ENCODE measurements around the gene COX6B1.
"Not testable (repeated sequence)": the region's sequence is repeated elsewhere in the genome, so short reads cannot be mapped to it uniquely, and the experiment has no call there.

The COX6B1 gene

DNA sequence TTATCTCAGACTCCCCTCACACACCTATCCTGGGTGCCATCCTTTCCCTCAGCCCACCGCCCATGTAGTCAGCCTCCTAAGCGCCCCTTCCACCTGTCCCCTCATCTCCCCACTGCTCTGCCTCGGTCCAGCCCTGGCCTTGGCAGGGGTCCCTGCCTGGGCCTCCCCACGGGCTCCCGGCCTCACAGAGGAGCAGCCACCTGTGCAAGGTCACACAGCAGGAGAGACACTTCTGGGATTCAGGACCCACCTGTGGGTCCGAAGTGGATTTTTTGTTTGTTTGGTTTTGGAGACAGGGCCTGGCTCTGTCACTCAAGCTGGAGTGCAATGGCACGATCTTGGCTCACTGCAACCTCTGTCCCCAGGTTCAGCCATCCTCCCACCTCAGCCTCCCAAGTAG, 17.5 kb downstream of the COX6B1 start:
- DNase-seq (ENCODE audit: low read depth): no peak

DNA sequence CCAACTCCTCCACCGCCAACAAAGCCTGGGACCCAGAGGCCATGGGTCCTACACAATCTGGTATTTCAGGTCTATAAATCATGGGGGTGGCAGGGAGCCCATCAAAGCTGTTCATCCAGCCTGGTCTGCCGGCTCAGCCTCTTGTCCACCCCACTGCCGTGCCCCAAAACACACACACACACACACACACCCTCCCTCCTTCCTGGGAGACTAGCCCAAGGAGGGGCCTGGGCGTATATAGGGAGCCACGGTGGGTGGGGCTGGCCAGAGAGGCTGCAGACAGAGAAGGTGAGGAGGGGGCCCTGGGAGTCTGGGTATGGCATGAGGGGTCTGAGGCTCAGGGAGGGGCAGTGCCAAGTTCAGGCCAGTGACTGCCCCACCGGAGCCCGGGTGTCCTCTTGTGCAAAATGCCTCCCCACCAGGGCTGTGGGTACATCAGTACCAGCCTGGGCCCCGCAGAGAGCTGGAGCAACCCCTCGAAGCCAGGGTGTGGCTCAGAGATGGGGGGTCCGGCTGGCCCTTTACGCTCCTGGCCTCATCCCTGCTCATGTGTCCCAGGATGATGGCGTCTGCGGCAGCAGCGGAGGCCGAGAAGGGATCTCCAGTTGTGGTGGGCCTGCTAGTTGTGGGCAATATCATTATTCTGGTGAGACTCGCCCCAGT, 18.3 kb downstream of the COX6B1 start, which contains the start of gene UPK1A:
UPK1A (plus strand) TSS at position 267 of the 663 bp plus-strand sequence; CDS start at position 563, 296 bp downstream.
- no peak for DNase-seq (ENCODE audit: low read depth)

DNA sequence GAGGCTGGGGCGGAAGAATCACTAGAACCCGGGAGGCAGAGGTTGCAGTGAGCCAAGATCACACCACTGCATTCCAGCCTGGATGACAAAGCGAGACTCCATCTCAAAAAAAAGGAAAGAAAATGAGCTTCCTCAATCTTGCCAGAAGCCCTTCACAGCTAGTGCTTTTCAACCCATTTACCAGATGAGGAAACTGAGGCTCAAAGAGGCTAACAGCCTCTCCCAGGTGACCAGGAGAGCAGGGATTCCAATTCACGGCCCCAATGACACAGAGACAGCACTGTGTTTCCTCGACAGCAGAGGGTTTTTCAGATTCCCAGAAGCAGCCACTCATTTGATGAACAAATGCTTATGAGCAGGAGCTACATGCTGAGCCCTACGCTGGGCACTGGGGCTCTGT, 21.4 kb downstream of the COX6B1 start:
- DNase-seq (ENCODE audit: low read depth): no peak

DNA sequence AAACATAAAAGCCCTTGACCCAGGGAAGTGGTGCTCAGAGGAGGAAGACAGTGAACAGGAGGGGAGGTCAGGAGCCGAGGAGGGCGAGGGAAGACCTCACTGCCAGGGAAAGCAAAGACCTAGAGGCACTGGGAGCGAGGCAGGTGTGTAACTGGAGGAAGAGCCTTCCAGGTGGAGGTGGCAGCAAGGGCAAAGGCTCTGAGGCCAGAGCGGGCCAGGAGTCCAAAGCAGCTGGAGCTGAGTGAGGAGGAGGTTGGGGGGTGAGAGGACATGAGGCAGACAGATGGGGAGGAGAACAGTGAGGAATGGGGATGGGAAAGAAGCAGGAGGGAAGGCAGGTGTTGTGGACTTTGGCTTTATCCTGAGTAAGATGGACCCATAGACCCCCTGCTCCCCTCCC, 21.9 kb downstream of the COX6B1 start:
- DNase-seq (ENCODE audit: low read depth): no peak

DNA sequence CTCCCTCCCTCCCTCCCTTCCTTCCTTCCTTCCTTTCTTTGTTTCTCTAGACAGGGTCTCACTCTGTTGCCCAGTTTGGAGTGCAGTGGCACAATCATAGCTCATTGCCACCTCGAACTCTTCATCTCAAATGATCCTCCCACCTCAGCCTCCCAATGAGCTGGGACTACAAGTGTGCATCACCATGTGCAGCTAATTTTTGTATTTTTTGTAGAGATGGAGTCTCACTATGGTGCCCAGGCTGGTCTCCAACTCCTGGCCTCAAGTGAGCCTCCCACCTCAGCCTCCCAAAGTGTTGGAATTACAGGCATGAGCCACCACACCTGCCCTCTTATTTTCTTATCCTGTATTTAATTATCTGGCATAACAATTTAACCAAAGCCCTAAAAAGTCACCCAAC, 22.6 kb downstream of the COX6B1 start:
- no peak for DNase-seq (ENCODE audit: low read depth)

DNA sequence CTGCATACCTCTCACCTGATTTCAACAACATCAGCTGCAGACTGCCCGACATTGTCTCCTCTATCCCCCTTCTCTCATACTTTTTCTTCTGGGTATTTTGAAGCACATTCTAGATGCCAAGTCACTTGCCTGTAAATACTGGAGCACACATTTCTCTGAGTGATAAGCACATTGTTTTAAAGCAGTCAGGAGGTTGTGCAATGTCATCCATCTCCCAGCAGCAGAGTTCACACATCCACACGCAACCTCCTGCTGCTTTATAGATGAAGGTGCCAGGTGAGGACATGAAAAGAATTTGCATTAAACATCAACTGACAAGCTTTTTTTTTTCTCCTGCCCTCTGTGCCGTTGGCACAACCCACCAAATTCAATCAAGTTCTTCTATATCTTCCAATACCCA, 23.7 kb downstream of the COX6B1 start:
- DNase-seq (ENCODE audit: low read depth): no peak

DNA sequence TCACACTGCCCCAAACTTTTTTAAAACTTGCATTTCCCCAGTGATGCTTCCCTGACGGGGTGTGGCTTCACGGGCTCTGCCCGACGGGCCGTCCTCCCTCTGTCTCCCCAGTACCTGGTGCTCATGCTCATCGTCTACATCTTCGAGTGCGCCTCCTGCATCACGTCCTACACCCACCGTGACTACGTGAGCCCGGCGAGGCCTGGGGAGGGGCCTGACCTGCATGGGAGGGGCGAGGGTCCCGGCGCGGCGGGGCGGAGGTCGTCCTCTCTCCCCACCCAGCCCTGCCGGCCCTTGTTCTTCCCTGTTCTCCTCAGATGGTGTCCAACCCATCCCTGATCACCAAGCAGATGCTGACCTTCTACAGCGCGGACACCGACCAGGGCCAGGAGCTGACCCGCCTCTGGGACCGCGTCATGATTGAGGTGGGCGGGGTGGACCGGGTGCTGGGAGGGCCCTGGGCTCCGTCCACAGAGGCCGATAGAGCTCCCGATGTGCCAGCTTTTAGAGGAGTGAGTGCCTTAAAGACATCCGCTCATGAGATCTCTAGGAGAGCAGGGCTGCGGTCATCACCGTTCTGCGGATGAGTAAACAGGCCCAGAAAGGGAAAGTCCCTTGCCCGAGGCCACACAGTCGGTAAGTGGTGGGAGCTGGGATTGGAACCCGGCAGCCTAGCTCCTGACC, 25.1 kb downstream of the COX6B1 start:
- peak; percentile 35 for DNase-seq (ENCODE audit: low read depth)

DNA sequence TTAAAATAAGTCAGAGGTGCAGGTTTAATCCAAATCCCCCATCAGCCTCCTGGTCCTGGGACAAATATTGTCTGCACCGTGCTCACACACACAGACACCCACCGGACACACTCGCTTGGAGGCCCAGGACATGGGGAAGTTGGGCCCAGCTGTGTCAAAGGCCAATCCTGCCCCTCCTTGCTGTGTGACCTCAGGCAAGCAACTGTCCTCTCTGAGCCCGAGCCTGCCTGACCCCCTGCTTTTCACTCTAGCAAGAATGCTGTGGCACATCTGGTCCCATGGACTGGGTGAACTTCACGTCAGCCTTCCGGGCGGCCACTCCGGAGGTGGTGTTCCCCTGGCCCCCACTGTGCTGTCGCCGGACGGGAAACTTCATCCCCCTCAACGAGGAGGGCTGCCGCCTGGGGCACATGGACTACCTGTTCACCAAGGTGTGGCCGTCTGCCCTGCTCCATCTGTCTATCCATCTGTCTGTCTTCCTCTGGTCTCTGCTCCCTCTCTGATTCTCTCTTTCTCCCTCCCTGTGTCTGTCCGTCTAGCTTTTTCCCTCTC, 27.5 kb downstream of the COX6B1 start:
- no peak for DNase-seq (ENCODE audit: low read depth)

DNA sequence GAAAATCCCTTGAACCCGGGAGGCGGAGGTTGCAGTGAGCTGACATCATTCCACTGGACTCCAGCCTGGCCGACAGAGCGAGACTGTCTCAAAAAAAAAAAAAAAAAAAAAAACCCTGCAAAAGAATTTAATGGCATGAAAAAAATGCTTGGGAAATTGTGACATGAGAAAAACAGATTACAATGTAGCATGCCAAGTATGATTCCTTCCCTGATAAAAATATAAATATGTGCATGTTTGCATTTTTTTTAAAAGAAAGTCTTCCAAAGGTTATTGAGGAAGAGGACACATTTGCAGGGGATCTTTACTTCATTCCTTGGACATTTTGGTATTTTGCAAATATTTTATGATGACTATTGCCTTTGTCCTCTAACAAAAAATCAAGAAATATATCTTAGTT, 41.7 kb downstream of the COX6B1 start:
- peak; percentile 42 for DNase-seq (ENCODE audit: low read depth)

DNA sequence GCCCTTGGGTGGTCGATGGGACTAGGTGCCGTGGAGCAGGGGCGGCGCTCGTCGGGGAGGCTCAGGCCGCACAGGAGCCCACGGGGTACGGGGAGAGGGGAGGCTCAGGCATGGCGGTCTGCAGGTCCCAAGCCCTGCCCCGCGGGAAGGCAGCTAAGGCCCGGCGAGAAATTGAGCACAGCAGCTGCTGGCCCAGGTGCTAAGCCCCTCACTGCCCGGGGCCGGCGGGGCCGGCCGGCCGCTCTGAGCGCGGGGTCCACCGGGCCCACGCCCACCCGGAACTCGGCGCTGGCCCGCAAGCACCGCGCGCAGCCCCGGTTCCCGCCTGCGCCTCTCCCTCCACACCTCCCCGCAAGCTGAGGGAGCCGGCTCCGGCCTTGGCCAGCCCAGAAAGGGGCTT, 43.0 kb downstream of the COX6B1 start:
- not testable (repeated sequence) for DNase-seq (ENCODE audit: low read depth)

DNA sequence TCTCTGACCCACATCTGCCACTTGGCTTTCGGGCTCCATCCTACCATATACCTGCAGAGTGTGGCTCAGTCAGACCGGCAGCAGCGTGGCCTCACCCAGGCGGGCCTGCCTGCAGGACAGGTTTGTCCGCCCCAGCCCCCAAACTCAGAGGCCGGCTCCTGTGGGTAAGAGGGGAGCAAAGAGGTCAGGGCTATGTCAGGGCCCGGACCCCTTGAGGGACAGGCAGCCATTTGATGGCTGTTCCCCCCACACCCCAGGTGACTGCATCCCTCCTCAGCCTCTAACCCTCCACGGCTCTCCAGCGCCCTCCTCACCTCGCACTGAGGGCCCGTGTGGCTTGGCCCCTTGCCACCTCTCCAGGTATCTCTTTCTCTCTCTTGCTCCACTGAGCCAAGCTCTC, 43.9 kb downstream of the COX6B1 start:
- no peak for DNase-seq (ENCODE audit: low read depth)

DNA sequence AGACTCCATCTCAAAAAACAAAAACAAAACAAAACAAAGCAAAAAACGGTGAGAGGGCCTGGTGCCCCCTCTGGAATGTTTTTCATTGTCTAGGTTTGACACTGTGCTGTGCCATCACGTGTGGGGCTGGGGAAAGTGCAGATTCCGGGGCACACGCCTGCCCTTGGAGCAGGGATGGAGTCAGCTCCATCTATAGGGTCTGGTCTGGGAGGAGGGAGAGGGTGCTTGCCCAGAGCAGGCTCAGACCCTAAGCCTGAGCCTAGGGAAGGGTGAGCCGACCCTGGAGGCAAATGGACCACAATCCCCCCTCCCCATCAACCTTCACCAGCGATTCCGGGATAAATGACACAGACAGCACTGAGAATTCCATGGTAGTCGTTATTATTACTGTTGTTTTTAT, 45.3 kb downstream of the COX6B1 start:
- DNase-seq (ENCODE audit: low read depth): no peak

DNA sequence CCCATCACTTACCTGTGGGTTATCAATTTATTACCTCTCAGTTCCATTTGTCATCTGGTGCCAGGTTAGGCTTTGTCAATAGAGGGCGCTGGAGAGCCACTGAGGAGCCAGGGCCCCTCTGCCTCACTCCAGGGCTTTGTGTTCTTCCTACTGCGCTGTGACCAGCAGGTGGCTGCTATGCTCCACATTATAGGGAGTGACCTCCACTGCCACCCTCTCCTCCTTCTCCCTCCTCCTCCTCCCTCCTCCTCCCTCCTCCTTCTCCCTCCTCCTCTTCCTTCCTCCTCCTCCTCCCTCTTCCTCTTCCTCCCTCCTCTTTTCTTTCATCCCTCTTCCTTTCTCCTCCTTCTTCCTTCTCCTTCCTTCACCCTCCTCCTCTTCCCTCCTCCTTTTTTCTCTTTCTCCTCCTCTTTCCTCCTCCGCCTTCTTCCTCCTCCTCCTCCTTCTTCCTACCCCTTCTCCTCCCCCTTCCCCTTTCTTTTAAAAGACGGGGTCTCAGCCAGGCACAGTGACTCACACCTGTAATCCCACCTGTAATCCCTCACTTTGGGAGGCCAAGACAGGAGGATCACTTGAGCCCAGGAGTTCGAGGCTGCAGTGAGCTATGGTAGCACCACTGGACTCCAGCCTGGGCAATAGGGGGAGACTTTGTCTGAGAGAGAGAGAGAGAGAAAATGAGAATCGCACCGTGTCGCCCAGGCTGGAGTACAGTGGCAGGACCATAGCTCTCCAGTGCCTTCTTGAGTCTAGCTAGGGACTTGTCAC, 45.9 kb downstream of the COX6B1 start:
- peak; percentile 30 for DNase-seq (ENCODE audit: low read depth)

DNA sequence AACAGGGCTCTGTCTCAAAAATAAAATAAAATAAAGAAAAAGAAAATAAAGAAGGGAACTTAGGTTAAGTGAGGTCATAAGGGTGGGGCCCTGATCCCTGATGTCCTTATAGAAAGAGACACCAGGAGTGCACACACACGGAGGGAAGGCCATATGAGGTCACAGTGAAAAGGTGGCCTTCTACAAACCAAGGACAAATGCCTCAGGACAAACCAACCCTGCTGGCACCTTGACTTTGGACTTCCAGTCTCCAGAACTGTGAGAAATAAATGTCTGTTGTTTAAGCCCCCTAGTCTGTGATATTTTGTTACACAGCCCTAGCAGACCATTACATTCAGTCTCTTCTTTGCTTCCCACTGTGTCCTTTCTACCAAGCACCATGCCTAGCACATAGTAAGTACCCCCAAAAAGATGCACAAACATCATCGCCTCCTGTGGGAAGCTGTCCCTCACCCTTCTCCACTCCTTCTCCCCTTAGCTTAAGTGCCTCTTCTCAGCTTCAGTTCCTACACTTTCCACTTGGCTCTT, 47.8 kb downstream of the COX6B1 start:
- no peak for DNase-seq (ENCODE audit: low read depth)

DNA sequence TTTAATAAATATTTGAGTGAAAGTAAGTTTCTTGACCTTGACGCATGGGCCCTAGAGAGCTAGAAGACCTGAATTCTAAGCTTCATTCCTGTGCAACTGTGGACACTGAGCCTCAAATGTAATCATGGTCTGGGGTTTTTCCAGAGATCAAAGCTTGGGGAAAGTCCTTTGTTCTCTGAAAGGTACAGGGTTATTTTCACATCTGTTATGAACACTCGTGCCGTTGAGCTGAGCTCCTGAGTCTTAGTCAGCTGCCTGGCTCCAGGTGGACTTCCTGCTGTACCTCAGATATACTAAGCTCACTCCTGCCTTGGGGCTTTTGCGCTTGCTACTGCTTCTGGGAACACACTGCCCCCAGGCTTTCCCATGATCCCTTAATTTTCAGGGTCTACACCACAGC, 48.7 kb downstream of the COX6B1 start:
- DNase-seq (ENCODE audit: low read depth): no peak

DNA sequence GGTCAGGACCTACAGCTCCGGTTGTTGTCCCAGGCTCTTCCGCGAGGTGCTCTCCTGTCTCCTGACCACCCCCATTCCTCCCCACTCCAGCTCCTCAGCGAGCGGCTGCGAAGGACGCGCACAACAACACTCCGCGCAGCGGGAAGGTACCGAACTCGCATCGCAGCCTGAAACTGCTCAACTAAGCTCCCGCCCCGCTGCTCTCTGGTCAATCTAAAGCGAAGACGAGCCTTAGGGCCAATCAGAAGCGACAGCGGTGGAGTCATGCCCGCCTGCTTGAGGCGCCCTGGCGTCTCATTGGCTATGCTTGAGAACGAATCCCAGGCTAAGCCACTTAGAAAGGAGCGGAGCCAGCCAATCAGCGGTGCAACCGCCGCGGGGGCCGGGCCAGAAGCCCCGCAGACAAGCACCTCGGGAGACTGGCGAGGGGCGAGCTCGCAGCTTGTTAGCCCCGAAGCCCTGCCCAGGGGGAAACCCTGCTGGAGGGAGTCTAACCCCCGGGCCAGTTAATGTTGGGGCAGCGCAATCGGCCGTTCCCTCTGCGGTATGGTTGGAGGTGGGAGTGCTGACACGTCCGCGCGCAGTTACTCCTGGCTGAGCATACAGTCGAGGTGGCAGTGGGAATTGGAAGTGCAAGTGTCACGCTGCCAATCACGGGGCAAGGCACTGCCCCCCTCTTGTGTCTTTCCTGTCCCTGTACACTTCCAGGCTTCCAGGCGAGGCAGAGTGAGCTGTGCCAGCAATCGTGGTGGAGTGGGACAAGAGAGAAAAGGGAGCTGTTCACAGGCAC, 54.3 kb downstream of the COX6B1 start:
- DNase-seq (ENCODE audit: low read depth): peak; percentile 83

DNA sequence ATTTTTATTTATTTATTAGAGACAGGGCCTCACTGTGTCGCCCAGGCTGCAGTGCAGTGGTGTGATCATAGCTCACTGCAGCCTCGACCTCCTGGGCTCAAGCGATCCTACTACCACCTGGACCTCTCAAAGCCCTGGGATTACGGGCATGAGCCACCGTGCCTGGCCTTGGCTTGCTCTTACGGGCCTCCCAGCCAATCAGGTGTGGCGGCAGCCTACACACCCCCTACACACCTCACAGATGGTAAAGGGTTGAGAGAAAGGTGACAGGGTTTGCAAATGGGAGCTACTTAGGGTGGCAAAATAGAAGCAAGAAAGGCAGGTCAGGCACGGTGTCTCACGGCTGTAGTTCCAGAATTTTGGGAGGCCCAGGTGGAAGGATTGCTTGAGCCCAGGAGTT, 55.2 kb downstream of the COX6B1 start:
- no peak for DNase-seq (ENCODE audit: low read depth)

DNA sequence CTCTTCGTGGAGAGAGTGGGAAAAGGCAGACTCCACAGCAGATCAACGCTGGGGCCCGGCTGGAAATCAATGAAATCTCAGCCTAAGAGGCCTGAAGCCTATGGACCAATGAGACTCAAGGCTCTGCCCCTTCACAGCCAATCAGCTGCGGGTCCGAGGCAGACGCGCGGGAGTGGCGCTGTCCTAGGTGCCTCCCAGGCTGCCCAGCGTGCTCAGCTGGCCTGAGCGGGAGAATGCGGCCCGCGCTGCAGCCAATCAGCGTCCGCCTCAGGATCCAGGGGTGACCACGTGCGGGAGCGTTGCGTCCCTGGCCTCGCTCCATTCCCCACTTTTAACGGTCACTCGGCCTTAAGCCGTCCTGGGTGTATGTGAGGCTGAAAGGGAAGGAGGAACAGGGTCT, 56.1 kb downstream of the COX6B1 start, which contains the start of gene ZBTB32:
ZBTB32 (plus strand) TSS at position 341 of the 400 bp plus-strand sequence. CDS start 10,069 bp downstream, outside the sequence.
- peak; percentile 13 for DNase-seq (ENCODE audit: low read depth)
